MM.1S (cell line): Measurements from ENCODE around the gene SMCO1.
A peak's percentile ranks its signal among the peaks of the same experiment; 100 is the strongest.

Experiments
- DNase-seq: peaks from one replicate; pipeline ENCODE4 v3.0.0-alpha.2; 2015
- H2AFZ ChIP-seq: fragments of 300-600 bp; sonication (generic); 2 replicates; pipeline ENCODE4 v1.6.0; 2016; ENCODE audit warnings: antibody characterized with exemption, low read length
- H3F3A ChIP-seq: fragments of 300-600 bp; sonication (generic); 2 replicates; pipeline ENCODE4 v1.6.1; 2016; ENCODE audit warnings: mild to moderate bottlenecking, antibody characterized with exemption, low read length, moderate library complexity, mixed read lengths; ENCODE audit not compliant: insufficient read depth
- H3K27ac ChIP-seq: fragments of 300-600 bp; sonication (generic); 2 replicates; pipeline ENCODE4 v1.5.1; 2016; ENCODE audit warnings: mild to moderate bottlenecking, low read length
- H3K27me3 ChIP-seq: fragments of 300-600 bp; sonication (generic); replicated peaks from 2 replicates; pipeline ENCODE4 v1.6.0; 2016; ENCODE audit warnings: low read length; ENCODE audit not compliant: insufficient read depth
- H3K36me3 ChIP-seq: fragments of 300-600 bp; sonication (generic); replicated peaks from 2 replicates; pipeline ENCODE4 v1.6.1; 2016; ENCODE audit warnings: mild to moderate bottlenecking, low read length, mixed read lengths; ENCODE audit not compliant: insufficient read depth
- H3K4me1 ChIP-seq: fragments of 300-600 bp; sonication (generic); 2 replicates; pipeline ENCODE4 v1.6.1; 2016; ENCODE audit warnings: low read length, mixed read lengths
- H3K4me2 ChIP-seq: fragments of 300-600 bp; sonication (generic); 2 replicates; pipeline ENCODE4 v1.6.0; 2016; ENCODE audit warnings: low read depth, low read length
- H3K4me3 ChIP-seq: fragments of 300-600 bp; sonication (generic); 2 replicates; pipeline ENCODE4 v1.5.1; 2016; ENCODE audit warnings: low read length, mixed read lengths
- H3K79me2 ChIP-seq: fragments of 300-600 bp; sonication (generic); 2 replicates; pipeline ENCODE4 v1.6.1; 2016; ENCODE audit warnings: mixed run types, low read length, mixed read lengths
- H3K9ac ChIP-seq: fragments of 300-600 bp; sonication (generic); 2 replicates; pipeline ENCODE4 v1.6.1; 2016; ENCODE audit warnings: low read length, mixed read lengths
- H3K9me2 ChIP-seq: fragments of 300-600 bp; sonication (generic); replicated peaks from 2 replicates; pipeline ENCODE4 v1.6.1; 2016; ENCODE audit warnings: mild to moderate bottlenecking, low read length, mixed read lengths; ENCODE audit not compliant: insufficient read depth
- H3K9me3 ChIP-seq: fragments of 300-600 bp; sonication (generic); replicated peaks from 2 replicates; pipeline ENCODE4 v1.6.1; 2016; ENCODE audit warnings: mild to moderate bottlenecking, low read length, mixed read lengths; ENCODE audit not compliant: insufficient read depth
- H4K20me1 ChIP-seq: fragments of 300-600 bp; sonication (generic); 2 replicates; pipeline ENCODE4 v1.6.1; 2016; ENCODE audit warnings: mild to moderate bottlenecking, low read length, moderate library complexity, mixed read lengths; ENCODE audit not compliant: insufficient read depth
- CTCF ChIP-seq: fragments of 300-600 bp; sonication (generic); IDR thresholded peaks from 2 replicates; pipeline ENCODE4 v1.5.1; 2016; ENCODE audit warnings: antibody characterized with exemption, low read length, mixed read lengths
- EZH2 ChIP-seq: fragments of 300-600 bp; sonication (generic); optimal IDR thresholded peaks from 2 replicates; pipeline ENCODE3; 2017; ENCODE audit warnings: low read depth, mild to moderate bottlenecking, antibody characterized with exemption, low read length, mixed read lengths
- EZH2phosphoT487 ChIP-seq: fragments of 300-600 bp; sonication (generic); IDR thresholded peaks from 2 replicates; pipeline ENCODE4 v1.6.1; 2018; ENCODE audit warnings: antibody characterized with exemption, low read length

The SMCO1 gene

GRCh38 chr3:196514913-196515621 lies at the start of gene SMCO1:
Gene SMCO1, minus strand, starts transcription at chr3:196515346. Its CDS starts 137 bp downstream, at chr3:196515209.
- H3K27ac ChIP-seq = peak within 1 kb of the TSS; percentile 61; the same call in 1 of the 2 replicates
- peak within 1 kb of the TSS; percentile 22; the same call in 1 of the 2 replicates for H2AFZ ChIP-seq
- no peaks in the 10 kb centered on the region for H3K9me3 ChIP-seq
- no peaks in the 10 kb centered on the region for H4K20me1 ChIP-seq
- H3K79me2 ChIP-seq = no peaks in the 10 kb centered on the region
- peaks cover 23% of the 10 kb centered on the region for H3F3A ChIP-seq
- no peaks in the 10 kb centered on the region for H3K9me2 ChIP-seq
- H3K36me3 ChIP-seq = no peaks in the 10 kb centered on the region
- peak; percentile 78 for DNase-seq
- peak within 1 kb of the TSS; percentile 5; the same call in 1 of the 2 replicates for H3K9ac ChIP-seq
- H3K27me3 ChIP-seq = no peaks in the 10 kb centered on the region
- H3K4me1 ChIP-seq = peaks cover 44% of the 10 kb centered on the region
- peak within 1 kb of the TSS; percentile 16 for H3K4me3 ChIP-seq
- H3K4me2 ChIP-seq = peak within 1 kb of the TSS; percentile 55
- TF ChIP-seq EZH2phosphoT487 = no peak
- TF ChIP-seq CTCF = no peak
- TF ChIP-seq EZH2 = no peak

- Histone ChIP-seq H3K4me3 (peak overlapping the region; percentile 1), H3K27ac (peak overlapping the region; percentile 52; the same call in 1 of the 2 replicates), H4K20me1 (no peaks in the 10 kb centered on the region), H3F3A (peaks cover 16% of the 10 kb centered on the region), H3K9ac (peak overlapping the region; percentile 21; the same call in 1 of the 2 replicates), H3K36me3 (no peaks in the 10 kb centered on the region), H3K9me3 (no peaks in the 10 kb centered on the region), H3K9me2 (no peaks in the 10 kb centered on the region), H3K27me3 (no peaks in the 10 kb centered on the region), H3K4me2 (peak overlapping the region; percentile 51), H3K79me2 (peaks cover 47% of the 10 kb centered on the region), H3K4me1 (peaks cover 19% of the 10 kb centered on the region), H2AFZ (no peak overlapping the region)
- peak; percentile 72 for DNase-seq
- TF ChIP-seq EZH2phosphoT487 = no peak
- no peak for TF ChIP-seq EZH2
- no peak for TF ChIP-seq CTCF
Observed at GRCh38 chr3:196563721-196564225, 48.6 kb upstream of the SMCO1 start.

GRCh38 chr3:196559826-196560225 lies 44.7 kb upstream of the SMCO1 start:
- no peak overlapping the region for H3K9ac ChIP-seq
- DNase-seq = no peak
- H2AFZ ChIP-seq = no peak overlapping the region
- H3K9me2 ChIP-seq = no peaks in the 10 kb centered on the region
- H4K20me1 ChIP-seq = no peaks in the 10 kb centered on the region
- no peak overlapping the region for H3K4me3 ChIP-seq
- no peaks in the 10 kb centered on the region for H3K27me3 ChIP-seq
- no peaks in the 10 kb centered on the region for H3K36me3 ChIP-seq
- peaks cover 12% of the 10 kb centered on the region for H3K4me1 ChIP-seq
- H3K9me3 ChIP-seq = no peaks in the 10 kb centered on the region
- TF ChIP-seq CTCF (no peak), EZH2phosphoT487 (no peak), EZH2 (no peak)
- no peak overlapping the region for H3K27ac ChIP-seq
- peaks cover 12% of the 10 kb centered on the region for H3F3A ChIP-seq
- peaks cover 21% of the 10 kb centered on the region for H3K79me2 ChIP-seq
- no peak overlapping the region for H3K4me2 ChIP-seq
